Ovary (tissue), 9 donors: Measurements from ENCODE around the gene KDM1A. TPM values are rescaled to one million over a fixed set of nuclear protein-coding genes. Genes with fewer than 3 reads are reported as not detected.
"Not testable (repeated sequence)": the region's sequence is repeated elsewhere in the genome, so short reads cannot be mapped to it uniquely, and the experiment has no call there.

Source experiments
- DNase-seq, 5 donors: peaks; one replicate each; pipeline ENCODE4 v3.0.0-alpha.2; 2019 to 2020
- H3K27ac ChIP-seq, 2 donors: fragments of 200-600 bp; one replicate each; pipeline versions ENCODE4 v1.5.1 to v1.8.0; 2019 to 2022
- H3K27me3 ChIP-seq: fragments of 200-600 bp; one replicate; pipeline ENCODE4 v1.8.0; 2022
- H3K36me3 ChIP-seq: fragments of 200-600 bp; sonication (generic); one replicate; pipeline ENCODE4 v1.5.1; 2019
- H3K4me1 ChIP-seq: one replicate; pipeline ENCODE4 v1.8.1; 2013; ENCODE audit warnings: mild to moderate bottlenecking, moderate library complexity; ENCODE audit not compliant: insufficient read depth
- H3K4me3 ChIP-seq: fragments of 200-600 bp; sonication (generic); one replicate; pipeline ENCODE4 v1.5.1; 2017
- H3K9me3 ChIP-seq, 2 donors: fragments of 200-600 bp in 1 of 2; sonication (generic) in 1 of 2; one replicate each; pipeline versions ENCODE4 v1.5.1 to v1.8.1; 2013 to 2019; ENCODE audit warnings: mild to moderate bottlenecking in 1 of 2, moderate library complexity in 1 of 2
- CTCF ChIP-seq, 3 donors: fragments of 450-650 bp in 2 of 3; fragments of 200-600 bp in 1 of 3; IDR thresholded peaks; one replicate each; pipeline versions ENCODE4 v1.5.1 to v1.8.0; 2016 to 2022; ENCODE audit warnings: antibody characterized with exemption in 3 of 3, mild to moderate bottlenecking in 1 of 3
- EP300 ChIP-seq: sonication (generic); formaldehyde crosslinking; IDR thresholded peaks from one replicate; pipeline ENCODE4 v1.6.1; 2017; ENCODE audit warnings: antibody characterized with exemption
- POLR2A ChIP-seq: fragments of 450-650 bp; IDR thresholded peaks from one replicate; pipeline ENCODE4 v1.6.1; 2017; ENCODE audit warnings: antibody characterized with exemption, mild to moderate bottlenecking, moderate library complexity
- WGBS, 3 donors: extraction: QIAGEN DNeasy Blood & Tissue Kit in 1 of 3; methylation state at CpG; one replicate each; pipeline versions ENCODE4 v1.1.5 to v1.1.7; 2013 to 2017; 5-methylcytosine and 5-hydroxymethylcytosine counted together
- intact Hi-C, 4 donors: fragments of 100-400 bp; cut with DNase I; formaldehyde crosslinking; loops; one replicate each; pipeline versions ENCODE4 v1.11.0 to v1.15.1; 2022 to 2023
- polyA plus RNA-seq, 2 donors: library from polyadenylated mRNA; stranded (reverse); fragments of 200-250 nt in 1 of 2; fragments of 350-450 nt in 1 of 2; fragmentation: Illumina TruSeq in 1 of 2; extraction: RNeasy Lipid Tissue Mini Kit (QIAGEN cat#74804) in 1 of 2; gene quantifications; one replicate each; pipeline ENCODE4 v1.2.3, GENCODE V29; 2013 to 2014
- total RNA-seq, 7 donors: library from RNA; depleted of rRNA in 2 of 7; stranded (reverse); fragments of >200 nt in 2 of 7; fragmentation: NEBNext Ultra II Directional in 3 of 7; extraction: Animal tissue kit (Norgen Biotek cat#: 25700) in 3 of 7; gene quantifications; one replicate each; pipeline versions ENCODE4 v1.1.0 to v1.2.4, GENCODE V29; 2016 to 2023
- donor health status: DM: no; HTN: no; CAD: no; lungs with moderate emphysema.
- donor health status: DM: no; HTN: no; CAD: no.
- donor health status: Bipolar disorder and iron deficiency.
- donor health status: DM: yes; HTN: yes; CAD: no.
- donor health status: DM: no; HTN: no; CAD: no.
- donor health status: DM: yes; HTN: yes; CAD: no.

The KDM1A gene
- total and polyA plus RNA-seq, 9 donors, result 45.7 to 76.1 (median 65.7) TPM

GRCh38 chr1:22978299-22978698 lies 41.0 kb upstream of the KDM1A start:
- 96 to 99% (median 99%) methylated on average over 3 of the region's 3 CpGs for WGBS, 3 donors
- DNase-seq, result no peak
- H3K27me3 ChIP-seq, result no peaks in the 10 kb centered on the region
- H3K4me1 ChIP-seq, result no peaks in the 10 kb centered on the region
- no peaks in the 10 kb centered on the region for H3K9me3 ChIP-seq
- no peak overlapping the region for H3K27ac ChIP-seq
- TF ChIP-seq POLR2A, result no peak
- TF ChIP-seq CTCF (IDR thresholded peaks at IDR 0.05), result no peak
- TF ChIP-seq EP300, result no peak
- intact Hi-C loops, result no loop called here
- H3K4me3 ChIP-seq, result no peak overlapping the region
- H3K36me3 ChIP-seq, result no peaks in the 10 kb centered on the region

- H3K9me3 ChIP-seq, H3K4me3 ChIP-seq, H3K27me3 ChIP-seq, DNase-seq, H3K4me1 ChIP-seq, intact Hi-C loops, H3K27ac ChIP-seq, H3K36me3 ChIP-seq: not testable (repeated sequence)
- WGBS, 3 donors, result 73 to 78% (median 74%) methylated on average over 3 of the region's 3 CpGs
These were observed 38.8 kb upstream of the KDM1A start for GRCh38 chr1:22980471-22980790.

- 87 to 89% (median 88%) methylated on average over 4 of the region's 4 CpGs for WGBS, 3 donors
- Histone ChIP-seq H3K4me3 (no peak overlapping the region), H3K27me3 (no peaks in the 10 kb centered on the region), H3K27ac (no peak overlapping the region), H3K9me3 (no peaks in the 10 kb centered on the region), H3K4me1 (no peaks in the 10 kb centered on the region), H3K36me3 (no peaks in the 10 kb centered on the region)
- TF ChIP-seq EP300 (no peak), CTCF (IDR thresholded peaks at IDR 0.05) (no peak), POLR2A (no peak)
- intact Hi-C loops, result no loop called here
- DNase-seq, result no peak
These were observed 35.3 kb upstream of the KDM1A start for GRCh38 chr1:22983944-22984343.

GRCh38 chr1:22992384-22992783 lies 26.9 kb upstream of the KDM1A start:
- H3K4me1 ChIP-seq, H3K27me3 ChIP-seq, H3K9me3 ChIP-seq, H3K4me3 ChIP-seq, H3K36me3 ChIP-seq, DNase-seq, intact Hi-C loops, H3K27ac ChIP-seq: not testable (repeated sequence)
- 72 to 88% (median 73%) methylated on average over 3 of the region's 3 CpGs for WGBS, 3 donors

GRCh38 chr1:22993220-22993795 lies 26.0 kb upstream of the KDM1A start:
- H3K4me3 ChIP-seq, H3K36me3 ChIP-seq, H3K9me3 ChIP-seq, H3K27me3 ChIP-seq, DNase-seq, intact Hi-C loops, H3K4me1 ChIP-seq, H3K27ac ChIP-seq: not testable (repeated sequence)
- 79 to 81% (median 80%) methylated on average over 6 of the region's 6 CpGs for WGBS, 3 donors

- no peaks in the 10 kb centered on the region for H3K4me1 ChIP-seq
- H3K27me3 ChIP-seq, result no peaks in the 10 kb centered on the region
- peaks cover 0 to 4% of the 10 kb centered on the region in 2 donors for H3K9me3 ChIP-seq
- TF ChIP-seq CTCF (IDR thresholded peaks at IDR 0.05), result no peak
- TF ChIP-seq POLR2A, result no peak
- TF ChIP-seq EP300, result no peak
- DNase-seq, result no peak
- H3K36me3 ChIP-seq, result no peaks in the 10 kb centered on the region
- intact Hi-C loops, result no loop called here
- no peak overlapping the region for H3K4me3 ChIP-seq
- no peak overlapping the region for H3K27ac ChIP-seq
These were observed 23.5 kb upstream of the KDM1A start for GRCh38 chr1:22995774-22996173.

GRCh38 chr1:22997528-22997927 lies 21.7 kb upstream of the KDM1A start:
- H3K27ac ChIP-seq, H3K27me3 ChIP-seq, H3K9me3 ChIP-seq, H3K4me1 ChIP-seq, DNase-seq, H3K4me3 ChIP-seq, H3K36me3 ChIP-seq, intact Hi-C loops: not testable (repeated sequence)
- 83 to 87% (median 84%) methylated on average over 5 of the region's 5 CpGs for WGBS, 3 donors

GRCh38 chr1:23000133-23000532 lies 19.1 kb upstream of the KDM1A start:
- DNase-seq, H3K27me3 ChIP-seq, H3K27ac ChIP-seq, H3K9me3 ChIP-seq, H3K4me3 ChIP-seq, intact Hi-C loops, H3K36me3 ChIP-seq, H3K4me1 ChIP-seq: not testable (repeated sequence)
- WGBS, 3 donors, result 94 to 95% (median 94%) methylated on average over 3 of the region's 3 CpGs

GRCh38 chr1:23002218-23002617 lies 17.1 kb upstream of the KDM1A start:
- intact Hi-C loops, H3K4me3 ChIP-seq, H3K36me3 ChIP-seq, DNase-seq, H3K9me3 ChIP-seq, H3K27me3 ChIP-seq, H3K4me1 ChIP-seq, H3K27ac ChIP-seq: not testable (repeated sequence)
- 66 to 82% (median 74%) methylated on average over 7 of the region's 7 CpGs for WGBS, 3 donors
